ENCODE data around the gene SH2B2.
A peak's percentile ranks its signal among the peaks of the same experiment; 100 is the strongest.
"Not testable (repeated sequence)": the region's sequence is repeated elsewhere in the genome, so short reads cannot be mapped to it uniquely, and the experiment has no call there.

SH2B2 gene

GRCh38 chr7:102306916-102307677 is 20.4 kb downstream of the SH2B2 start:
- peak; percentile 40 for DNase-seq

GRCh38 chr7:102310414-102310815 is 23.7 kb downstream of the SH2B2 start:
- DNase-seq, result no peak

GRCh38 chr7:102312317-102312716 is 25.6 kb downstream of the SH2B2 start:
- no peak for DNase-seq

- no peak for DNase-seq
Measured at GRCh38 chr7:102313997-102314780, 27.5 kb downstream of the SH2B2 start.

GRCh38 chr7:102317231-102318059 is 30.8 kb downstream of the SH2B2 start:
- no peak for DNase-seq

GRCh38 chr7:102318482-102318971 is 31.9 kb downstream of the SH2B2 start:
- no peak for DNase-seq

- DNase-seq, result no peak
Measured at GRCh38 chr7:102319671-102320070, 33.0 kb downstream of the SH2B2 start.

GRCh38 chr7:102320181-102320580 is 33.5 kb downstream of the SH2B2 start:
- DNase-seq, result no peak

GRCh38 chr7:102320601-102321350 is 34.1 kb downstream of the SH2B2 start:
- no peak for DNase-seq

- peak; percentile 9 for DNase-seq
Measured at GRCh38 chr7:102321351-102322201, 34.9 kb downstream of the SH2B2 start.

GRCh38 chr7:102322202-102322715 is 35.6 kb downstream of the SH2B2 start:
- no peak for DNase-seq

GRCh38 chr7:102323914-102324195 is 37.2 kb downstream of the SH2B2 start:
- DNase-seq, result no peak

GRCh38 chr7:102325106-102325505 is 38.4 kb downstream of the SH2B2 start:
- not testable (repeated sequence) for DNase-seq

GRCh38 chr7:102326157-102326889 is 39.7 kb downstream of the SH2B2 start:
- no peak for DNase-seq

- DNase-seq, result not testable (repeated sequence)
Measured at GRCh38 chr7:102327183-102327582, 40.5 kb downstream of the SH2B2 start.

GRCh38 chr7:102328863-102329262 is 42.2 kb downstream of the SH2B2 start:
- DNase-seq, result not testable (repeated sequence)

- not testable (repeated sequence) for DNase-seq
Measured at GRCh38 chr7:102329366-102329765, 42.7 kb downstream of the SH2B2 start.

GRCh38 chr7:102330666-102331460 is 44.2 kb downstream of the SH2B2 start:
- not testable (repeated sequence) for DNase-seq

- DNase-seq, result not testable (repeated sequence)
Measured at GRCh38 chr7:102335574-102335973, 48.9 kb downstream of the SH2B2 start.

- DNase-seq, result not testable (repeated sequence)
Measured at GRCh38 chr7:102337002-102337401, 50.3 kb downstream of the SH2B2 start.
